Right lobe of liver (tissue), 6 donors: ENCODE data around the gene SMARCB1. TPM values are rescaled to one million over a fixed set of nuclear protein-coding genes. Genes with fewer than 3 reads are reported as not detected.

ENCODE experiments used
- ATAC-seq, 4 donors: fragments of 200-7000 bp; cut with Tn5 transposase; one replicate each; pipeline ENCODE4 v1.9.1; 2020; ENCODE audit warnings: mild to moderate bottlenecking in 4 of 4, moderate library complexity in 4 of 4
- DNase-seq, 3 donors: peaks; one replicate each; pipeline ENCODE4 v3.0.0-alpha.2; 2020
- H3K27ac ChIP-seq, 3 donors: fragments of 200-600 bp; one replicate each; pipeline ENCODE4 v1.8.0; 2022
- H3K27me3 ChIP-seq, 2 donors: fragments of 200-600 bp; one replicate each; pipeline ENCODE4 v1.8.0; 2022
- H3K36me3 ChIP-seq, 4 donors: fragments of 200-600 bp; sonication (generic) in 1 of 4; one replicate each; pipeline versions ENCODE4 v1.5.1 to v1.8.0; 2017 to 2022; ENCODE audit warnings: control low read depth in 1 of 4
- H3K4me1 ChIP-seq, 4 donors: fragments of 200-600 bp; sonication (generic) in 1 of 4; one replicate each; pipeline versions ENCODE4 v1.5.1 to v1.8.0; 2017 to 2022; ENCODE audit warnings: control low read depth in 1 of 4
- H3K4me3 ChIP-seq, 3 donors: fragments of 200-600 bp; one replicate each; pipeline ENCODE4 v1.8.0; 2022
- H3K9me3 ChIP-seq, 4 donors: fragments of 200-600 bp; sonication (generic) in 1 of 4; one replicate each; pipeline versions ENCODE4 v1.5.1 to v1.8.0; 2017 to 2022; ENCODE audit warnings: control low read depth in 1 of 4
- POLR2A ChIP-seq: fragments of 450-650 bp; IDR thresholded peaks from one replicate; pipeline ENCODE4 v1.6.1; 2017; ENCODE audit warnings: antibody characterized with exemption, mild to moderate bottlenecking
- WGBS: methylation state at CpG from one replicate; pipeline ENCODE4 v1.1.6; 2018; ENCODE audit warnings: low coverage, low lambda C conversion rate; ENCODE audit not compliant: insufficient coverage; ENCODE audit errors: missing lambda C conversion rate; 5-methylcytosine and 5-hydroxymethylcytosine counted together
- intact Hi-C, 2 donors: fragments of 100-400 bp; cut with DNase I; formaldehyde crosslinking; loops; one replicate each; pipeline versions ENCODE4 v1.11.2 to v1.14.1; 2022
- total RNA-seq, 6 experiments: library from RNA; depleted of rRNA in 2 of 6; stranded (reverse); fragments of >200 nt in 2 of 6; fragmentation: NEBNext Ultra II Directional in 3 of 6; extraction: Animal tissue kit (Norgen Biotek cat#: 25700) in 3 of 6; gene quantifications; one replicate each; pipeline versions ENCODE4 v1.1.0 to v1.2.4, GENCODE V29; 2016 to 2023
- TF ChIP-seq, protein P1 (sequence below), 4 donors: fragments of 200-600 bp in 3 of 4; fragments of 450-650 bp in 1 of 4; IDR thresholded peaks; one replicate each; pipeline versions ENCODE4 v1.5.1 to v1.8.0; 2016 to 2022; ENCODE audit warnings: antibody characterized with exemption in 4 of 4, mild to moderate bottlenecking in 2 of 4
- donor health status: DM: no; HTN: yes; CAD: no.
- donor health status: DM: no; HTN: no; CAD: no.
- donor health status: DM: no; HTN: no; CAD: no.
- donor health status: DM: no; HTN: yes; CAD: no.
- donor health status: DM: no; HTN: yes; CAD: no.

The SMARCB1 gene
- total RNA-seq, 6 experiments from 2014 or later: 19.9 to 70.2 (median 25.3) TPM

DNA sequence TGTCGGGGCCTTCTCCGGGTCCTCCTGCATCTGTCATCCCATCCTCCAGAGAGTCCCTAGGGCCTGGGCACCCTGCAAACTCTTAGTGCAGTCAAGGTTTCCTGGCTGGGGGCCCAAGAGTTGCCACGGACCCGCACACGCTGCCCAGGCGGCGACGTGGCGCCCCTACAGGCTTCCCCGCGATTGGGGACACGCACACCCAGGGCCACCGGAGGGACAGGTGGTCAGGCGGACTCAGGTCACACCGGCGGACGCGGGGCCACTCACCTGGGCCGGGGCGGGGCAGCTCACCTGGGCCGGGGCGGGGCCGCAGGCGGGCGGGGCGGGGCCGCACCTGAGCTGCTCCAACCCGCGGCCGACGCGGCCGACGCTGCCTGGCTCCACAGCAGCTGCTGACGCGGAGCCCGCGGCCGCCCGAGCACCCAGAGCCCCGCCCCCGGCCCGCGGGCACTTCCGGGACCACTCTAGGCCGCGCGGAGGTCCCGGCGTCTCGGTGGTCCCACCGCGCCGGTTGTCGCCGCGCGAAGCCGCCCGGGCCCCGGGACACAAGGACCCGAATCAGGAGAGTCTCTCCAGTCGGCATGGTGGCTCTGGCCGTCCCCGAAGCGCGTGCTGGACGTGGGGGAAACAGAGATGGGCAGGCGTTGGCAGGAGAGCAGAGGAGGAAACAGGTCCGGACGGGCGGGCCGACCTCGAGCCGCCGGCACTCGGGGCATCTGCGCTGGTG is 35.9 kb upstream of the SMARCB1 start, which contains the start of gene ZNF70:
Gene ZNF70 (minus strand): TSS at position 399 of the 727 bp plus-strand sequence. CDS start 5,972 bp downstream, outside the sequence.
- H3K9me3 ChIP-seq: no peaks in the 10 kb centered on the region
- H3K4me1 ChIP-seq: no peaks in the 10 kb centered on the region
- H3K4me3 ChIP-seq: peak within 1 kb of the TSS; percentile 59 to 69 (median 63)
- intact Hi-C loops: no loop called here
- DNase-seq (peak; percentile 88 to 92 (median 91)), ATAC-seq (peak; percentile 92 to 98 (median 96))
- 2% methylated on average over 9 of the region's 78 CpGs for WGBS
- peak within 1 kb of the TSS; percentile 51 to 82 (median 80) for H3K27ac ChIP-seq
- no peaks in the 10 kb centered on the region for H3K27me3 ChIP-seq
- H3K36me3 ChIP-seq: no peaks in the 10 kb centered on the region
- TF ChIP-seq POLR2A: peak; percentile 76
- TF ChIP-seq, protein P1, sequence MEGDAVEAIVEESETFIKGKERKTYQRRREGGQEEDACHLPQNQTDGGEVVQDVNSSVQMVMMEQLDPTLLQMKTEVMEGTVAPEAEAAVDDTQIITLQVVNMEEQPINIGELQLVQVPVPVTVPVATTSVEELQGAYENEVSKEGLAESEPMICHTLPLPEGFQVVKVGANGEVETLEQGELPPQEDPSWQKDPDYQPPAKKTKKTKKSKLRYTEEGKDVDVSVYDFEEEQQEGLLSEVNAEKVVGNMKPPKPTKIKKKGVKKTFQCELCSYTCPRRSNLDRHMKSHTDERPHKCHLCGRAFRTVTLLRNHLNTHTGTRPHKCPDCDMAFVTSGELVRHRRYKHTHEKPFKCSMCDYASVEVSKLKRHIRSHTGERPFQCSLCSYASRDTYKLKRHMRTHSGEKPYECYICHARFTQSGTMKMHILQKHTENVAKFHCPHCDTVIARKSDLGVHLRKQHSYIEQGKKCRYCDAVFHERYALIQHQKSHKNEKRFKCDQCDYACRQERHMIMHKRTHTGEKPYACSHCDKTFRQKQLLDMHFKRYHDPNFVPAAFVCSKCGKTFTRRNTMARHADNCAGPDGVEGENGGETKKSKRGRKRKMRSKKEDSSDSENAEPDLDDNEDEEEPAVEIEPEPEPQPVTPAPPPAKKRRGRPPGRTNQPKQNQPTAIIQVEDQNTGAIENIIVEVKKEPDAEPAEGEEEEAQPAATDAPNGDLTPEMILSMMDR (IDR thresholded peaks at IDR 0.05): peak in 1 of 4 donors; percentile 7

DNA sequence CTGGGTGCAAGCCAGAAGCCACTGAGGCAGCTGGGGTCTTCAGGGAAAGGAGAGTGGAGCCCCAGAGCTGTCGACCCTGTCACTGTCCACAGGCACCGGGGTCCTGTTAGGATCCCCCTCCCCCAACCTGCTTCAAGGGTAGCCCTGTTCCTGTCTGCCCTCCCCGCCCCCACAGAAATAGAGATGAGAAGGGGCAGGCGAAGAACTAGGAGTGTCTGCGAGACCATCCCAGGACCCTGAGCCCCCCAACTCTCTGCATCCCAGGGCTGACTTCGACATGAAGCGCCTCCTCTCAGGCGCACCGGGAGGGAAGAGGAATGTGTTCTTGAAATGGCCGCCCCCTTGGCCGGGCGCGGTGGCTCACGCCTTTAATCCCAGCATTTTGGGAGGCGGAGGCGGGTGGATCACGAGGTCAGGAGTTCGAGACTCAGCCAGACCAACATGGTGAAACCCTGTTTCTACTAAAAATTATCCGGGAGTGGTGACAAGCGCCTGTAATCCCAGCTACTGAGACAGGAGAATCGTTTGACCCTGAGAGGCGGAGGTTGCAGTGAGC is 35.2 kb upstream of the SMARCB1 start:
- Histone ChIP-seq H3K4me3 (peak overlapping the region; percentile 59 to 69 (median 63)), H3K27me3 (no peaks in the 10 kb centered on the region), H3K9me3 (no peaks in the 10 kb centered on the region), H3K36me3 (no peaks in the 10 kb centered on the region), H3K27ac (peak overlapping the region; percentile 51 to 82 (median 80)), H3K4me1 (no peaks in the 10 kb centered on the region)
- 25% methylated on average over 7 of the region's 22 CpGs for WGBS
- intact Hi-C loops: no loop called here
- ATAC-seq: peak; percentile 42 to 47 (median 44)
- no peak for DNase-seq
- TF ChIP-seq, protein P1 (IDR thresholded peaks at IDR 0.05): no peak
- TF ChIP-seq POLR2A: no peak

DNA sequence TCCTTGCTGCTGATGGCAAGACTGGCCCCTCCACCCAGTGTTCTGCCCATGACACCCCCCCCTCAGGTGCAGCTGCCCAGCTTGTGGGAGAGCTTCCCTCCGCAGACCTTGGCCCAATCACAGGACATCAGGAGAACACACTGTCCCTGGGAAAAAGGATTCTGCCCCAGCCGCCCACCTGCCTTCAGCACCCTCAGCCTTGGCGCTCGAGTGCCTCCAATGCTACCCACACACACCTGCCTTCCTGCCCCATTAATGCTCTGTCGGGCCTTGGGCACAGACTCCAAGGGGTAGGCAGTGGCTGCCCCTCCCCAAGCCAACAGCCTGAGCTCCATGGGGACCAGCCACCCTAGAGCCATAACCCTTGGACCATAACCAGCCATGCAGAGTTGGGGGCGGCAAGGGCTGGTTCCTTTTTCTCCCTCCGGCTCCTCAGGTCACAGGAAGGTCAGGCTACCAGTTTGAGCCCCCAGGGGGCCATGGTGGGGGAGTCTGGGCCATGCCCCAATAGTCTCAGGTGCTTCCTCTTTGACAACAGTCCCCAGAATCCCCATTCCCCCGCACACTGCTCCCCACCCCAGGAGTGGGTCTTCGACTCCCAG is 34.6 kb upstream of the SMARCB1 start:
- intact Hi-C loops: no loop called here

DNA sequence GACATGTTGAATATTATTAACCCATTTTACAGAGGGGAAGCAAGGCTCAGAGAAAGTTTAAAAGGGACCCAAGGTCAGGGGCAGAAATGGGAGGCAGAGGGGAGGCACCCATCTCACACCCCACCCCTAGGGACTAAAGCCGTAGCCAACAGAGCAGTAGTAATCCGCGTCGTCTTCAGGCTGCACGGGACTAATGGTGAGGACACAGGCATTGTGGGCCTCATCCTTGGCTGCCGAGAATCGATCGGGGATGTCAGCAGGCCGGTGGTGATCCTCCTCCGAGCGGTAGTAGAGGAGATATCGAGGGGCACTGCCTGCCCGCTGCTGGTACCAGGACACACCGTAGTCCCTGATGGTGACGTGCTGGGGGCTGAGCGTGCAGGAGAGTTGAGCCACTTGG is 34.0 kb upstream of the SMARCB1 start:
- no peaks in the 10 kb centered on the region for H3K9me3 ChIP-seq
- intact Hi-C loops: no loop called here
- 87% methylated on average over 3 of the region's 16 CpGs for WGBS
- TF ChIP-seq POLR2A: no peak
- TF ChIP-seq, protein P1 (IDR thresholded peaks at IDR 0.05): no peak
- H3K4me3 ChIP-seq: no peak overlapping the region
- H3K36me3 ChIP-seq: no peaks in the 10 kb centered on the region
- no peak overlapping the region for H3K27ac ChIP-seq
- DNase-seq (no peak), ATAC-seq (no peak)
- no peaks in the 10 kb centered on the region for H3K27me3 ChIP-seq
- no peaks in the 10 kb centered on the region for H3K4me1 ChIP-seq

More for the DNA sequence above, 34.6 kb upstream of the SMARCB1 start:
- no peak for DNase-seq
- TF ChIP-seq POLR2A: no peak
- TF ChIP-seq, protein P1 (IDR thresholded peaks at IDR 0.05): no peak
- Histone ChIP-seq H3K27ac (no peak overlapping the region), H3K9me3 (no peaks in the 10 kb centered on the region), H3K36me3 (no peaks in the 10 kb centered on the region), H3K4me1 (no peaks in the 10 kb centered on the region), H3K4me3 (no peak overlapping the region), H3K27me3 (no peaks in the 10 kb centered on the region)
- WGBS: 96% methylated on average over 5 of the region's 9 CpGs
- ATAC-seq: no peak
